C4-2B (cell line): ENCODE measurements around the gene PPP1R3D.

Experiments used
- H3K27ac ChIP-seq: fragments of 450-650 bp; 2 replicates; pipeline ENCODE4 v1.5.1; 2017
- CTCF ChIP-seq: fragments of 450-650 bp; conservative IDR thresholded peaks from 2 replicates; pipeline ENCODE4 v1.5.1; 2017; ENCODE audit warnings: mild to moderate bottlenecking
- ZFX ChIP-seq: fragments of 450-650 bp; IDR thresholded peaks from 2 replicates; pipeline ENCODE4 v1.6.1; 2017

The PPP1R3D gene

GRCh38 chr20:59977086-59977485 lies 37.0 kb upstream of the PPP1R3D start:
- TF ChIP-seq ZFX (no peak), CTCF (no peak)
- H3K27ac ChIP-seq: no peak overlapping the region

GRCh38 chr20:59976156-59976782 lies 36.2 kb upstream of the PPP1R3D start:
- no peak overlapping the region for H3K27ac ChIP-seq
- TF ChIP-seq ZFX (no peak), CTCF (no peak)

- H3K27ac ChIP-seq: no peak overlapping the region
- no peak for TF ChIP-seq ZFX
- TF ChIP-seq CTCF: no peak
These were observed 32.1 kb upstream of the PPP1R3D start for GRCh38 chr20:59972037-59972801.

GRCh38 chr20:59971428-59971827 lies 31.3 kb upstream of the PPP1R3D start:
- TF ChIP-seq CTCF: no peak
- H3K27ac ChIP-seq: no peak overlapping the region

GRCh38 chr20:59966428-59966827 lies 26.3 kb upstream of the PPP1R3D start:
- H3K27ac ChIP-seq: no peak overlapping the region
- TF ChIP-seq CTCF (no peak), ZFX (no peak)

GRCh38 chr20:59962155-59962554 lies 22.1 kb upstream of the PPP1R3D start:
- TF ChIP-seq CTCF (no peak), ZFX (no peak)
- no peak overlapping the region for H3K27ac ChIP-seq

GRCh38 chr20:59961423-59961822 lies 21.3 kb upstream of the PPP1R3D start:
- H3K27ac ChIP-seq: no peak overlapping the region
- TF ChIP-seq CTCF: no peak
- TF ChIP-seq ZFX: no peak
